Osteocyte (in vitro differentiated cells): ENCODE data around the gene DOCK8. TPM values are rescaled to one million over a fixed set of nuclear protein-coding genes. Genes with fewer than 3 reads are reported as not detected.

ENCODE experiments used
- DNase-seq: peaks from one replicate; pipeline ENCODE4 v3.0.0; 2021; ENCODE audit warnings: mixed read lengths; ENCODE audit not compliant: unreplicated experiment; ENCODE audit errors: extremely low spot score
- H3K27ac Mint-ChIP-seq: one replicate; pipeline ENCODE4 v1.8.0; 2021; ENCODE audit warnings: mild to moderate bottlenecking, mixed read lengths; ENCODE audit not compliant: unreplicated experiment
- H3K27me3 Mint-ChIP-seq: one replicate; pipeline ENCODE4 v1.8.0; 2021; ENCODE audit warnings: mixed read lengths; ENCODE audit not compliant: unreplicated experiment
- H3K36me3 Mint-ChIP-seq: one replicate; pipeline ENCODE4 v1.8.0; 2021; ENCODE audit warnings: mixed read lengths; ENCODE audit not compliant: unreplicated experiment
- H3K4me1 Mint-ChIP-seq: one replicate; pipeline ENCODE4 v1.8.0; 2021; ENCODE audit warnings: mixed read lengths; ENCODE audit not compliant: unreplicated experiment
- H3K4me3 Mint-ChIP-seq: one replicate; pipeline ENCODE4 v1.8.0; 2021; ENCODE audit warnings: mild to moderate bottlenecking, moderate library complexity, mixed read lengths; ENCODE audit not compliant: unreplicated experiment
- H3K9me3 Mint-ChIP-seq: one replicate; pipeline ENCODE4 v1.8.0; 2021; ENCODE audit warnings: mixed read lengths; ENCODE audit not compliant: unreplicated experiment
- CTCF ChIP-seq: fragments of 200-600 bp; sonication (generic); IDR thresholded peaks from 2 replicates; pipeline ENCODE4 v1.5.0; 2021; ENCODE audit warnings: antibody characterized with exemption, mild to moderate bottlenecking, moderate library complexity
- total RNA-seq: library from RNA; stranded (reverse); gene quantifications from 2 replicates; pipeline ENCODE4 v1.2.1, GENCODE V29; 2021

DOCK8 gene
- total RNA-seq, 1 donor from 2014 or later = not detected

- Mint-ChIP-seq H3K27ac (no peak overlapping the region), H3K36me3 (no peaks in the 10 kb centered on the region), H3K9me3 (no peaks in the 10 kb centered on the region), H3K4me1 (no peaks in the 10 kb centered on the region), H3K27me3 (no peaks in the 10 kb centered on the region), H3K4me3 (no peak overlapping the region)
- no peak for TF ChIP-seq CTCF
- DNase-seq = no peak
These were observed 121.4 kb downstream of the DOCK8 start for GRCh38 chr9:336039-336438.

GRCh38 chr9:338602-339001, 123.9 kb downstream of the DOCK8 start:
- Mint-ChIP-seq H3K4me3 (no peak overlapping the region), H3K36me3 (no peaks in the 10 kb centered on the region), H3K4me1 (no peaks in the 10 kb centered on the region), H3K27ac (no peak overlapping the region), H3K27me3 (no peaks in the 10 kb centered on the region), H3K9me3 (no peaks in the 10 kb centered on the region)
- DNase-seq = no peak
- TF ChIP-seq CTCF = no peak

GRCh38 chr9:341634-342421, 127.2 kb downstream of the DOCK8 start:
- DNase-seq = no peak
- TF ChIP-seq CTCF = no peak

GRCh38 chr9:343773-344172, 129.1 kb downstream of the DOCK8 start:
- H3K27ac Mint-ChIP-seq = no peak overlapping the region
- peaks cover 10% of the 10 kb centered on the region for H3K27me3 Mint-ChIP-seq
- no peak for DNase-seq
- H3K36me3 Mint-ChIP-seq = no peaks in the 10 kb centered on the region
- no peaks in the 10 kb centered on the region for H3K9me3 Mint-ChIP-seq
- TF ChIP-seq CTCF = no peak
- H3K4me3 Mint-ChIP-seq = no peak overlapping the region
- no peaks in the 10 kb centered on the region for H3K4me1 Mint-ChIP-seq

More at GRCh38 chr9:341634-342421, 127.2 kb downstream of the DOCK8 start:
- Mint-ChIP-seq H3K27ac (no peak overlapping the region), H3K9me3 (no peaks in the 10 kb centered on the region), H3K4me1 (no peaks in the 10 kb centered on the region), H3K27me3 (peaks cover under 1% of the 10 kb centered on the region), H3K4me3 (no peak overlapping the region), H3K36me3 (no peaks in the 10 kb centered on the region)

- Mint-ChIP-seq H3K4me1 (no peaks in the 10 kb centered on the region), H3K27ac (no peak overlapping the region), H3K36me3 (no peaks in the 10 kb centered on the region), H3K9me3 (no peaks in the 10 kb centered on the region), H3K4me3 (no peak overlapping the region), H3K27me3 (peaks cover 19% of the 10 kb centered on the region)
- no peak for DNase-seq
- TF ChIP-seq CTCF = no peak
These were observed 131.5 kb downstream of the DOCK8 start for GRCh38 chr9:346111-346571.
